Fibroblast of pulmonary artery (primary cell): ENCODE measurements around the gene ELOVL2.
"Not testable (repeated sequence)": the region's sequence is repeated elsewhere in the genome, so short reads cannot be mapped to it uniquely, and the experiment has no call there.

Experiments used
- DNase-seq: peaks from one replicate; pipeline ENCODE4 v3.0.0-alpha.2; 2010; ENCODE audit warnings: low read depth
- H3K4me3 ChIP-seq: replicated peaks from 2 replicates; pipeline ENCODE4 v1.5.1; 2011; ENCODE audit warnings: low read depth, mild to moderate bottlenecking, control low read depth, low read length, moderate library complexity
- CTCF ChIP-seq: IDR thresholded peaks from 2 replicates; pipeline ENCODE4 v1.5.1; 2011; ENCODE audit warnings: mild to moderate bottlenecking, control low read depth, low read length, inconsistent platforms; ENCODE audit errors: missing control alignments

The ELOVL2 gene

GRCh38 chr6:11043961-11044711, at the start of gene ELOVL2:
TSS of gene ELOVL2 (minus strand) at chr6:11044305. CDS start at chr6:11044230, 75 bp downstream.
- peak within 1 kb of the TSS; percentile 55 for H3K4me3 ChIP-seq
- TF ChIP-seq CTCF = peak; percentile 34
- peak; percentile 53 for DNase-seq

GRCh38 chr6:11093376-11093625, 49.2 kb upstream of the ELOVL2 start:
- peak overlapping the region; percentile 91 for H3K4me3 ChIP-seq
- TF ChIP-seq CTCF = no peak
- DNase-seq = no peak

- H3K4me3 ChIP-seq = peak overlapping the region; percentile 91
- DNase-seq = peak; percentile 34
- no peak for TF ChIP-seq CTCF
Measured at GRCh38 chr6:11092668-11093375, 48.7 kb upstream of the ELOVL2 start.

- not testable (repeated sequence) for H3K4me3 ChIP-seq, DNase-seq
Measured at GRCh38 chr6:11091141-11091540, 47.0 kb upstream of the ELOVL2 start.

- TF ChIP-seq CTCF = no peak
- no peak overlapping the region for H3K4me3 ChIP-seq
- DNase-seq = no peak
Measured at GRCh38 chr6:11089695-11090094, 45.6 kb upstream of the ELOVL2 start.

GRCh38 chr6:11087141-11087812, 43.2 kb upstream of the ELOVL2 start:
- DNase-seq, H3K4me3 ChIP-seq: not testable (repeated sequence)

- no peak for TF ChIP-seq CTCF
- DNase-seq = peak; percentile 73
- no peak overlapping the region for H3K4me3 ChIP-seq
Measured at GRCh38 chr6:11085758-11086435, 41.8 kb upstream of the ELOVL2 start.
